Omental fat pad (tissue), 4 donors: ENCODE data around the gene PTPN22. TPM values are rescaled to one million over a fixed set of nuclear protein-coding genes. Genes with fewer than 3 reads are reported as not detected.

Experiments used
- ATAC-seq: fragments of 150-250 bp; one replicate; pipeline ENCODE4 v1.9.1; 2016; ENCODE audit warnings: mild to moderate bottlenecking, moderate library complexity; ENCODE audit not compliant: low FRiP score
- DNase-seq: peaks from one replicate; pipeline ENCODE4 v3.0.0-alpha.2; 2019; ENCODE audit warnings: low spot score
- total RNA-seq, 4 donors: library from RNA; depleted of rRNA; stranded (reverse); fragments of >200 nt; gene quantifications; one replicate each; pipeline ENCODE4 v1.1.0, GENCODE V29; 2016
- TF ChIP-seq, protein P1 (sequence below), 3 donors: fragments of 450-650 bp; IDR thresholded peaks; one replicate each; pipeline ENCODE4 v1.5.1; 2016 to 2017; ENCODE audit warnings: antibody characterized with exemption in 3 of 3, mild to moderate bottlenecking in 3 of 3, moderate library complexity in 2 of 3

PTPN22 gene
- total RNA-seq, result 1 to 10 TPM; 2.8 to 6.8 (median 3.2) TPM

DNA sequence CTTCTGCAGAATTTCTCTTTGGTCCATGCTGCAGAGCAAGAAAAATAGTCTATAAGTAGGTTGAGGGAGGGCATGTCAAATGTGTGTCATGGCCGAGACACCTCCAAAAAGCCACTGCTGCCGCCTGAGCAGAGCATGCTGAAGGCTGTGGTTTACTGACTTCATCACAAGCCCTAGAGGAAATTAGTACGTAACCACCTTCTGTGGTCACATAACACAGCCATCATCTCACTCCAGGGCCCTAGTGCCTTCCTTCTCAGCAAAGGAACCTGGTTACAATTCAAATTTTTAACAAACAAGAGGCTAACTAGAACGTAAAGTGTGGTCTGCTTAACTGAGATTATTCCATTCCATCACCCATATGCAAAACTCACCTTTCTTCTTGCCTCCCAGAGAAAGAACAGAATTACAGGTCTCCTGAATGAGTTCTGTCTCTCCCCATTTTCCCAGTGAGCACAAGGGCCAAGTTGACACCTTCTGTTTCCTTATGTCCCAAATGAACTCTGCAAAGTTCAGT lies at the start of gene PTPN22:
PTPN22 (minus strand) TSS at position 116 of the 517 bp plus-strand sequence.
- ATAC-seq (no peak), DNase-seq (no peak)
- TF ChIP-seq, protein P1, sequence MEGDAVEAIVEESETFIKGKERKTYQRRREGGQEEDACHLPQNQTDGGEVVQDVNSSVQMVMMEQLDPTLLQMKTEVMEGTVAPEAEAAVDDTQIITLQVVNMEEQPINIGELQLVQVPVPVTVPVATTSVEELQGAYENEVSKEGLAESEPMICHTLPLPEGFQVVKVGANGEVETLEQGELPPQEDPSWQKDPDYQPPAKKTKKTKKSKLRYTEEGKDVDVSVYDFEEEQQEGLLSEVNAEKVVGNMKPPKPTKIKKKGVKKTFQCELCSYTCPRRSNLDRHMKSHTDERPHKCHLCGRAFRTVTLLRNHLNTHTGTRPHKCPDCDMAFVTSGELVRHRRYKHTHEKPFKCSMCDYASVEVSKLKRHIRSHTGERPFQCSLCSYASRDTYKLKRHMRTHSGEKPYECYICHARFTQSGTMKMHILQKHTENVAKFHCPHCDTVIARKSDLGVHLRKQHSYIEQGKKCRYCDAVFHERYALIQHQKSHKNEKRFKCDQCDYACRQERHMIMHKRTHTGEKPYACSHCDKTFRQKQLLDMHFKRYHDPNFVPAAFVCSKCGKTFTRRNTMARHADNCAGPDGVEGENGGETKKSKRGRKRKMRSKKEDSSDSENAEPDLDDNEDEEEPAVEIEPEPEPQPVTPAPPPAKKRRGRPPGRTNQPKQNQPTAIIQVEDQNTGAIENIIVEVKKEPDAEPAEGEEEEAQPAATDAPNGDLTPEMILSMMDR (IDR thresholded peaks at IDR 0.05), result no peak

DNA sequence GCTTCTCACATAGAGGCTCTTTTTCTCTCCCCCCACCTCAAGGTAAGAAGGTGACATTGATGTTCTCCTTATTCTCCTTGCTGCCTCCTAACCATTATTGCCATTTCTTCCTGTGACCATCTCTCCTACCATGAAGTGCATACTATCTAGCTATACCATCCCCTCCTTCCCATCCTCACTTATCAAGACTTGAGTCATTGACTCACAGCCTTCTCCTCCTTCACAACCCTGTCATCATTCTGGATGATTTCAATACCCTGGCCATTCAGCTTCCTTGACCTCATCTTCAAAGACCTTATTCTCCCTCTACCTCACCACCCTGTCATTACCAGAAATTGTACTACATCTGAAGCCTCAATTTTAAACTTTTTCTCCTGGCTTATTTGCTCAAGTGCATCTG lies 46.7 kb upstream of the PTPN22 start:
- ATAC-seq (no peak), DNase-seq (no peak)
- TF ChIP-seq, protein P1 (IDR thresholded peaks at IDR 0.05), result no peak

DNA sequence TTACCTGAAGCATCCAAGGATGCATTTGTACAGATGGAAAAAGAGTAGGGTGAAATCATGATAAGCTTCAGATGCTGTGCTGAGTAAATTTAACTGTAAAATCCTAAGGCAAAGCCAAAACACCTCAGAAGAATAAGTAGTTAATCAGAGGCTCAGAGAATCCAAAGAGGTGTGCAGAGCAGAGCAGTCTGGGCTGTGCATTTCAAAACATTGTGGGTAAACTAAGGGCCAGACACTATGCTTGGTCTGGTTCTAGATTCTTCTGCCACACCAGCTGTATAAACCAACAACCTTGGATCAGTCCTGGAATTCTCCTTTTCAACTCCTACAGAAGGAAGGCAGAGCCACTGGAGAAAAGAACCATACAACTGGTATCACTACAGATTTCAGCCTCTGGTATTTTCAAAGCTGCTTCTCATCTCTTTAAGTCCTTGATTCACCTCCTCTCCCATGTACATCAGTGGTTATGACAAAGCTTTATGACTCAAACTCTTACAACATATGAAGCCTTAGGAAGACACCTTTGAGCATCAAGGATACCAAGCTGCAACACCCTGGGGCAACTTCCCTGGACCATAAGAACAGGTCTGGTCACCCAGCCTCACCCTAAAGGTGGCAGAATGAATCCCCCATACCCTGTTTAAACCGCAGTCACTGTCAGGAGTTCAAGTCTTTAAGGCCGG lies 46.0 kb upstream of the PTPN22 start:
- no peak for DNase-seq
- no peak for ATAC-seq
- TF ChIP-seq, protein P1 (IDR thresholded peaks at IDR 0.05), result no peak

DNA sequence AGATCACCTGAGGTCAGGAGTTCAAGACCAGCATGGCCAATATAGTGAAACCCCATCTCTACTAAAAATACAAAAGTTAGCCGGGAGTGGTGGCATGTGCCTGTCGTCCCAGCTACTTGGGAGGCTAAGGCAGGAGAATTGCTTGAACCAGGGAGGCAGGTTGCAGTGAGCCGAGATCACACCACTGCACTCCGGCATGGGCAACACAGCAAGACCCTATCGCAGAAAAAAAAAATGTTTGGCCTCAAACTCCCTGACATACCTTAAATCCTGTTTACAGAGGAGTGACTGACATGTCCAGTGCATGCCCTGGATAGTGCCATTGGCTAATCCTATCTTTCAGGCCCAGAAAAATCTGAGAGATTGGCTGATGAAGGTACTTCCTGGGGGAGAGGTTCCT lies 45.5 kb upstream of the PTPN22 start:
- TF ChIP-seq, protein P1 (IDR thresholded peaks at IDR 0.05), result no peak
- ATAC-seq (no peak), DNase-seq (no peak)

DNA sequence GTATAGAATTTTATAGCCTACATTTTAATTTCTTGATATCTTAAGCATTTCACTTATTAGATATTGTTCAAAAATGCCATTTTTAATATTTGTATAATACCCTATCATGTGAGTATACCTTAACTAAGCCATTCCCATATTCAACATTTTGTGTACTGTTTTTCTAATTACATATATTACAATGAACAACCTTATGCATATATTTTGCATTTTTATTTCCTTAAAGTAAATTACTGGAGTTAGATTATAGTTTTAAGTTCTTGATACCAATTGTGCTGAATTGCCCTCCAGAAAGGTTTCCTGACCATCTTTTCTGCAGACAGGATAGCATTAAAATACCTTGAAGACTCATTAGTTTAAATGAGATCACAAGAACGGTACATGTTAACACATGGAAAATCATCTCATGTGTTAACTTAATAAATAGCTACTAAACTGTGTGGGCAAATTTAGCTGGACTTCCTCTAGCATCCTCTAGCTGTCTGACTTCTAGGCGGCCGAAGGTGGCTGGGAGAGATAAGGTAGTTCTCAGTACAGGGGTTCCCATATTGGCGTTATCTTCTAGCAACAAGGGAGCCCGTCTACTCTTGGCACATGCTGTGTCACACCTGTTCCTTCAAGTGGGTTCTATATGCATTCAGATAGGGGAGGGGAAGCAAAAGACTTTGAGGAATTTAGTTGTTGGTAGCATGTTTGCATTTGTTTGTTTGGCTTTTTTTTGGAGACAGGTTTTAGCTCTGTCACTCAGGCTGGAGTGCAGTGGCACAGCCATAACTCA lies 42.6 kb upstream of the PTPN22 start:
- ATAC-seq (no peak), DNase-seq (no peak)
- TF ChIP-seq, protein P1 (IDR thresholded peaks at IDR 0.05), result no peak

DNA sequence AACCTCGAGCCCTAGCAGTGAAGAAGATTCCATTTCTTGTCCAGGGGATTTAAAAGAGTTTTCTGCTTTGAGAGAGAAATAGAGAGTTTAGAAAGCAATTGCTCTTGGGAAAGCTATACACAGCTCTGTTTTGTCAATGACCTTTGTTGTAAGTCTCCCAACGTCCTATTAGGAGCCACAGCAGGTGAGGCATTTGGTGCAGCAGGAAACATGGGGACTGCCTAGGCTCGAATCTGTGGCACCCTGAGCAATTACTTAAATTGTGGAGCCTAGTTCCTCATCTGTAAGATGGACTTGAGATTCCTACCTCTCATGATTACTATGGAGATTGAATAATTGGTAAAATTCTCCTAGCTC lies 41.8 kb upstream of the PTPN22 start:
- no peak for DNase-seq
- ATAC-seq, result no peak
- TF ChIP-seq, protein P1 (IDR thresholded peaks at IDR 0.05), result no peak
